Measurements from ENCODE around the gene ANKRD39.

DNA sequence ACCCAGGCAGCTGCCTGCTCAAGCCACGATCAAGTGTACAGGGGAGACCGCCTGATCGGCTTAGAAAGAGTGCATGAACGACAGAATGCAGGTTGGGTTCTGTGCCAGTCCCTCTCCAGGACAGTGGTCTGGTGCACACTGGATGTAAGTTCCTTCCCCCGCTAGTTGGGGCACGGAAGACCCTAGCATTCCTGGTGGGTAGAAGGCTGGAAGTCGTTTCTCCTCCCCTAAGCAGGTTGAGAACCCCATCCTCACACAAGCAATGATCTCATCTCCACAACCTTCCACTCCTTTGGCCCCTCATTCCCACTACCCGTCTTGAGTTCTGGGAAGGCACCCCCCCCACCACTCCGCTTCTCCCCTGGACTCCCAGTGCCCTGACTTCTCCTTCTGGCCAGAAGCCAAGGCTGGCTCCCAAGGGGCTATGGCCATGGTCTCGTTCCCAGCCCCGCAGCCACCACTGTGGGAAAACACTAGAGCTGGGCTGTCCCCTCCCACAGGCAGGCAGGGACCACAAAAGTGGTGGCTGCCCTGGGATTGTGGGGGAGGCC is 1.4 kb upstream of the ANKRD39 start:
- peak; percentile 66 for TF ChIP-seq POLR2A (conservative IDR thresholded peaks at IDR 0.05)
- TF ChIP-seq, protein P1, sequence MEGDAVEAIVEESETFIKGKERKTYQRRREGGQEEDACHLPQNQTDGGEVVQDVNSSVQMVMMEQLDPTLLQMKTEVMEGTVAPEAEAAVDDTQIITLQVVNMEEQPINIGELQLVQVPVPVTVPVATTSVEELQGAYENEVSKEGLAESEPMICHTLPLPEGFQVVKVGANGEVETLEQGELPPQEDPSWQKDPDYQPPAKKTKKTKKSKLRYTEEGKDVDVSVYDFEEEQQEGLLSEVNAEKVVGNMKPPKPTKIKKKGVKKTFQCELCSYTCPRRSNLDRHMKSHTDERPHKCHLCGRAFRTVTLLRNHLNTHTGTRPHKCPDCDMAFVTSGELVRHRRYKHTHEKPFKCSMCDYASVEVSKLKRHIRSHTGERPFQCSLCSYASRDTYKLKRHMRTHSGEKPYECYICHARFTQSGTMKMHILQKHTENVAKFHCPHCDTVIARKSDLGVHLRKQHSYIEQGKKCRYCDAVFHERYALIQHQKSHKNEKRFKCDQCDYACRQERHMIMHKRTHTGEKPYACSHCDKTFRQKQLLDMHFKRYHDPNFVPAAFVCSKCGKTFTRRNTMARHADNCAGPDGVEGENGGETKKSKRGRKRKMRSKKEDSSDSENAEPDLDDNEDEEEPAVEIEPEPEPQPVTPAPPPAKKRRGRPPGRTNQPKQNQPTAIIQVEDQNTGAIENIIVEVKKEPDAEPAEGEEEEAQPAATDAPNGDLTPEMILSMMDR (IDR thresholded peaks at IDR 0.05 in 2 of 3, conservative IDR thresholded peaks at IDR 0.05 in 1 of 3; ENCODE audit: insufficient read depth in 2 of 3, low read depth in 1 of 3, low read length in 3 of 3), result no peak; a peak in 1 of 6 replicates
- no peak for TF ChIP-seq JUND (IDR thresholded peaks at IDR 0.05; ENCODE audit: borderline replicate concordance, low read depth, low read length)
- TF ChIP-seq JUND (tag; IDR thresholded peaks at IDR 0.05; ENCODE audit: borderline replicate concordance, low read depth, low read length), result no peak
- no peak for TF ChIP-seq CBFB (CRISPR knock-in tag; IDR thresholded peaks at IDR 0.05)

Data from K562 (cell line).